NCI-H774 (cell line): ENCODE results near the gene NEO1.

Experiments used
- DNase-seq: peaks from one replicate; lab custom pipeline; 2025; lab: John Stamatoyannopoulos, UW

NEO1 gene

DNA sequence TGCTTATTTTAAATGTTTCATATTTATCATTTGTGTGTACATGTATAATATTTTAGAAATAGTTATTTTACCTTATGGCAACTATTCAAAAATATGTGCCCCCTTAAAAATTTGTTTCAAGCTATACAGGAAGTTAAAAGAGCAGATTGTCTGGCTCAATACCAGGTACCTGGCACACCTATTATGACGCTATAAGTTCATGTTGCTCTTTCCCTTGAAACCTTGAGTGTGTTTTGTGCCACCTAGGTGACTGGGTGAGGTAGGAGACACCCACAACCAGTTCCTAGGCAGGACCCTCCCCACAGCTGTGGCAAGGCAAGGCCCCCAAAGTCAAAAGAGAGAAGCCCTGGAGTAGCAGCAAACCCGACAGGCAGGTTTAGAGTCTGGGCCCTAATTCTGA, 20.6 kb upstream of the NEO1 start:
- no peak for DNase-seq

DNA sequence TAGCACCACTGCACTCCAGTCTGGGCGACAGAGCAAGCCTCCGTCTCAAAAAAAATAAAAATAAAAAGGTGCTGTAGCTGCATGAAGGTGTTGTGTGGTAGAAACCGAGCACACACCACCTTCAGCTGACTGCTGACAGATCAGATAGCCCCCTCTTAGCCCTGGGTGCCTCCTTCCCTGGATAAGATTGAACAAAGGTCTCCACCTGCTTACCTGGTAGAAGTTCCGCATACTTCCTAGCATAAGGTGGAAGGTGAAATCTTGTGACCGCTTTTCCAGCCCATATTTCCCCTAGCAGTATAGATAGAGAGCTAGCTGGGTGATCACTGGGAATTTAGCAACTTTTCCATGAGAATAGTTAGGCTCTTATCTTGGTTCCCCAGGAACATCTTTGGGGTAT, 18.7 kb upstream of the NEO1 start:
- DNase-seq, result no peak

DNA sequence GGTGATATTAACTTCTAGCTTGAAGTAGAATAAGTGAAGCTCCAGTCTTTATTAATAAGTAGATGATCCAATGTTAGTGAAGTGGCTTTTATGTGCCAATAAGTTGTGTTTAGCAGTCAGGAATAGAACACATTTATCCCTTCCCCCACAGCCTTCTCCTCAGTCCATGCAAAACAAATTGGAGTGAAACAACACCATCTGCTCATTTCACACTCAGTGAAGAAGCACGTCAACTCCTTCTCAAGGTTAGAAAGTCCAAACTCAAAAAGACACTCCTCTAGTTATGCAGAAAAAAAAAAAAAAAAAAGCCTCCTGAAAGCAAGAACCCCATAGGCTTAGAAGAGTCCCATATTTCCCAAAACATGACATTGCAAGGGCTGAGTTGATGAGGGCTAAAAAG, 18.0 kb upstream of the NEO1 start:
- DNase-seq, result no peak

- DNase-seq, result no peak
These were observed 17.0 kb upstream of the NEO1 start for GRCh38 chr15:73035221-73035620.

GRCh38 chr15:73038220-73038619, 14.0 kb upstream of the NEO1 start:
- no peak for DNase-seq

GRCh38 chr15:73046073-73046472, 6.2 kb upstream of the NEO1 start:
- no peak for DNase-seq

DNA sequence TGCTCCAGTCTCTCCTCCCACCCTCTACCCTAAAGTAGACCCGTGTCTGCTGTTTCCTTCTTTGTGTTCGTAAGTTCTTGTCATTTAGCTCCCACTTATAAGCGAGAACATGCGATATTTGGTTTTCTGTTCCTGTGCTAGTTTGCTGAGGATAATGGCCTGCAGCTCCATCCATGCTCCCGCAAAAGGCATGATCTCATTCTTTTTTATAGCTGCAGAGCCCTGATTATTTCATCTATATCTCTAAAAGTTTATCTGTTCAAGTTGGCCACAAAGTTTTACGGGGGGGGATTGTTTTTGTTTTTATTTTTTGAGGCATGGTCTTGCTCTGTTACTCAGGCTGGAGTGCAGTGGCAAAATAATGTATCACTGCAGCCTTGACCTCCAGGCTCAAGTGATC, 4.4 kb upstream of the NEO1 start:
- DNase-seq, result no peak

- no peak for DNase-seq
These were observed 3.5 kb upstream of the NEO1 start for GRCh38 chr15:73048624-73049295.

DNA sequence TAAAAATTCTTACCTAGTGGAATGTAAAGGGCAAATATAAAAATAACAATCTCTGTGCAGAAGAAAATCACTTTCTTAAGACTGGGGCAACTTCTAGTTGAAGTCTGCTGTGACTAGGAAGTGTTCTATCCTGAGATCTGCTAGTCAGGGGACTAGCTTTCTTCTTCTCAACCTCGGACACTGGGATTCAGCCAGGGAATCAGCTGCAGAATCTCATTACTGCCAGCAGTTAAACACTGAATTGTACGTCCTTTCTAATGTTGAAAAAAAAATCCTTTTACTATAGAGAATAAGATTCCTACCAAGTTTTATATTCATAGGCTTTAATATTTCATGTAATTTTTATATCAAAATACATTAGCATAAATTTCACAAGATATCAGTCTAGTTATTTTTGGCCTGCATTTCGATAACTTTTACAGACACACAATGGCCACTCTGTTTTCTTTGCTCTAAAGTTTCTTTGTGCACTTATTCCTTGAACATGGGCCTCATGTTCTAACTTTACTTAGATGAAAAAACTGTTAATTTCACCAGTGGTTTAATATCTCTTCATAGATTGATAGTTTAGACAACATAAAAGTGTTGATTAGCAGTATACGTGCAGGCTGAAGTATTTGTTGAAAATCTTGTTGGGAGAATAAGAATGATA, 2.6 kb upstream of the NEO1 start:
- DNase-seq, result no peak

- DNase-seq, result no peak
These were observed 1.5 kb upstream of the NEO1 start for GRCh38 chr15:73050561-73051295.

DNA sequence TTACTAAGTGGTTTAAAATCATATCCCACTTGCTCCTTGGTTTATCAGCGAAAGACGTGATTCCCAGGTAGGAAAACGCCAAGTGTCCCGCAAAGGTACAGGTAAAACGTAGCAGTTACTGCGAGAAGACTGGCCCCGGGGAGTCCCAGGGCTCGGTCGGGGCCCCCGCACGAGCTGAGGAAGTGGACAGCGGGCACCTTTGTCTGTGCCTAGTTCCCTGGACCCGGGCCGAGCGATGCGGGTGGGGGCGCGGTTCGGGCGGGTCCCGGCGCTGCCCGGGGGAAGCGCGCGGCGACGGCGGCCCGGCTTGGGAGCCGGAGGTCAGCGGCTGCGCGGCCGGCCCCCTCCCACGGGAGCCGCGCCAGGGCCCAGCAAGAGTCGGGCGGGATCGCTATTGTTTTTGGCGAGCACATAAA, 864 bp upstream of the NEO1 start:
- DNase-seq, result peak; percentile 40

GRCh38 chr15:73052653-73053397, 562 bp downstream of the NEO1 start:
- DNase-seq, result peak; percentile 21

GRCh38 chr15:73053398-73053723, 1.1 kb downstream of the NEO1 start:
- DNase-seq, result no peak

- no peak for DNase-seq
These were observed 2.2 kb downstream of the NEO1 start for GRCh38 chr15:73054417-73054953.

- DNase-seq, result no peak
These were observed 4.2 kb downstream of the NEO1 start for GRCh38 chr15:73056460-73056859.

DNA sequence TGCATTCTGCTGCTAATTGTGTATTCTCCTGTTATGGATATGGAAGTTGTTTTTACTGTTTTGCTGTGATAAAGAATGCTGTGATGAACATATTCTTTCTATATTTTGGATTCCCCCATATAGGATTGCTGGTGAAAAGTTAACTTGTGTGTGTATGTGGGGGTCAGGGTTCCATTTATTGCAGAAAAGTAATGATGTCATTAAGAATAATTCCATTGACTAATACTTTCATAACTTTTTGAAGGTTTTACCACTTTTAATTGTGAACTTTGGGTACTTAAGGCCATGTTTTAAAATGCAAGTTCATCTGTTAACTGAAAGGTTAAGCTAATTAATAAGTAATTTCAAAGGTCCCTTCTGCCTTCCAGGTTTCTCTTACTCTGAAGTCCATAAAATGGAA, 6.2 kb downstream of the NEO1 start:
- DNase-seq, result no peak

- DNase-seq, result no peak
These were observed 12.9 kb downstream of the NEO1 start for GRCh38 chr15:73065114-73065513.

DNA sequence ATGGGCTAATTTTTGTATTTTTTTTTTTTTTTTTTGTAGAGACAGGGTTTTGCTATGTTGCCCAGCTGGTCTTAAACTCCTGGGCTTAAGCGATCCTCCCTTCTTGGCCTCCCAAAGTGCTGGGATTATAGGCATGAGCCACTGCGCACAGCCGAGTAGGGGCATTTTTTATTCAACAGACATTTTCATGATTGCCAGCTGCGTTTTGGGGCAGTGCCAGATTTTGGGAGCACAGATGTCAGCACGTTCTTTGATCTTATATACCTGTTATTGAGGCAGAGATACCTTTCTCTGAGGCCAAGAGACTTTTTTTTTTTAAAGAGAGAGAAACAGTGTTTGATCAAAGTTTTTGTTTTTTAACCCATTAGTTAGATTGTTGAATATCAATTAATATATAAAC, 16.8 kb downstream of the NEO1 start:
- no peak for DNase-seq

DNA sequence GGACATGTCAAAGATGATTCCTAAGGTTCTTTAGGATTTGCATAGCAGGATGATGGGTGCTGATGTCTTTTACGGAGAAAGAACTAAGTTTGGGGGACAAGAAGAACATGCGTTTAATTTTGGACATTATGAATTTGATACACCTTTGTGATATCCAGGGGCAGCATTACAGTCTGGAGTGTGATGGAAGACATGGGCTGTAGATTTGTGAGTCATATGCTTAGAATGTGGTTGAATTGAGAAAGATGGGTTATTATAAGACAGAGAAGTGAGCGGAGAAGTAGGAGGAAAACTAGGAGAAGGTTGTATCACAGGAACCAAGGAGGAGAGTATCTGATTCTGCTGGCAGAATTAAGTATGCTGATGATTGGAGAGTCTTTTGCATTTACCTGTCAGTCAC, 20.6 kb downstream of the NEO1 start:
- no peak for DNase-seq

DNA sequence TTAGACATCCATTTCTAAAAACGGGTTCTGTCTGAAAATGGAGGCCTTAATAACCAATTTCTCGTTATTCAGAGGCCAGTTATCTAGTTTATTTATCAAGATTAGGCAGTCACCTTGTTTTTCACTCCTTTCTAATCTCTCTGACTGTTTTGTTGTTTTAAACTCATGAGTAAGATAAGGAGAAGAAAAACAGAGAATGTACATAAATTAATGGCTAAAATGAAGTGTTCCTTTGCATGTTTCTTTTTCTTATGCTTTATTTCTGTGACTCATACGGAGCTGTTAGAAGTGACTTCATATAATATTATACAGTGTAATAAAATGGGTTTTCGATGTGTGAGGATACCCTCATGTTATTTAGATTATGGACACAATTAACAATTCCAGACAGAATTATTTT, 22.0 kb downstream of the NEO1 start:
- DNase-seq, result no peak

DNA sequence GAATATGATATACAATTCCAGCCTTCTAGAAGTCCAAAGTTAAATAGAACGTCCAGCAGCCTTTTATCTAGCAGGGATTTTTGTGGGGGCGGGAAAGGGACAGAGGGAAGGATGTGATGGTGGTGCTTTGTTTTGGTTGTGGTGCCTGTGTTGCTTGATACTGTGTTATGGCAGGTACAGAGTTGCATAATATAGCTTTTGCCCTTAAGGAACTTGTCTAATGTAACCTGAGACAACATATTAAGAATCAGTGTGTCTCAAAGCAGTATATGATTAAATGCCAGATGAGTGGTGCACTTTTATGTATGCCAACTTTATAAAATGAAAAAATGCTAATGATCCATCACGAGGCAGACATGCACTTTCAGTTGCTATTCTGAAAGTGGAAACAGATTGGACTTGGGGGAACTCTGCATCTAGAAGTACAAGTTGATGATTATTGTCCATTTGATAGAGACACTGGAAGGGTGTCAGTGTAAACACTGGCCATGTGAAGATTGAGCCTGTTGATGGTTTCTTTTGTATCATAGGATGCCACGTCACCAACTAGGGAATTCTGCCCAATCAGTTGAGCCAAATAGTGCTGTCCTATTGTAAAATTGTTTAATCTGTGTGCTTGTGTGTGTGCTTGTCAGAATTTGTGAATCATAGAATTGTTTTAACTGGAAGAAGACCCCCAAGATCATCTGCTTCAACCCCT, 23.0 kb downstream of the NEO1 start:
- DNase-seq, result no peak

- no peak for DNase-seq
These were observed 26.0 kb downstream of the NEO1 start for GRCh38 chr15:73078291-73078690.
